ENCODE measurements around the gene HOXC12. TPM values are rescaled to one million over a fixed set of nuclear protein-coding genes. Genes with fewer than 3 reads are reported as not detected.

Gene HOXC12
- total and polyA plus RNA-seq, 4 donors: not detected

GRCh38 chr12:53961025-53961761 lies 6.5 kb downstream of the HOXC12 start:
- Histone ChIP-seq H3K9me3 (ENCODE audit: control insufficient read depth in 4 of 4, low read length in 3 of 4) (peaks cover 0 to 3% (median 0%) of the 10 kb centered on the region in 4 donors), H3K4me1 (ENCODE audit: control insufficient read depth in 4 of 4, insufficient read depth in 4 of 4, low read length in 3 of 4) (peaks cover 0 to 5% (median 1%) of the 10 kb centered on the region in 4 donors), H3K4me3 (ENCODE audit: low read depth in 1 of 3, low read length in 3 of 3) (no peak overlapping the region), H3K27ac (ENCODE audit: low read depth in 1 of 2, low read length in 2 of 2) (no peak overlapping the region), H3K9ac (ENCODE audit: low read depth in 1 of 2, low read length in 2 of 2) (no peak overlapping the region), H3K27me3 (ENCODE audit: control insufficient read depth in 4 of 4, insufficient read depth in 4 of 4, low read length in 3 of 4) (peaks cover 3 to 58% (median 36%) of the 10 kb centered on the region in 4 donors), H3K36me3 (ENCODE audit: control insufficient read depth in 4 of 4, insufficient read depth in 3 of 4, low read depth in 1 of 4, low read length in 3 of 4) (no peaks in the 10 kb centered on the region)
- WGBS: 4% methylated on average over 72 of the region's 72 CpGs
- DNase-seq (ENCODE audit: low spot score): no peak
- no peak for TF ChIP-seq JUND (IDR thresholded peaks at IDR 0.05)
- no peak for TF ChIP-seq GABPA (IDR thresholded peaks at IDR 0.05 in 1 of 2, conservative IDR thresholded peaks at IDR 0.05 in 1 of 2)
- TF ChIP-seq, protein P1, sequence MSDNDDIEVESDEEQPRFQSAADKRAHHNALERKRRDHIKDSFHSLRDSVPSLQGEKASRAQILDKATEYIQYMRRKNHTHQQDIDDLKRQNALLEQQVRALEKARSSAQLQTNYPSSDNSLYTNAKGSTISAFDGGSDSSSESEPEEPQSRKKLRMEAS (IDR thresholded peaks at IDR 0.05): no peak
- no peak for TF ChIP-seq FOXA1 (IDR thresholded peaks at IDR 0.05)
- TF ChIP-seq HNF4A (conservative IDR thresholded peaks at IDR 0.05): no peak
- TF ChIP-seq SP1 (IDR thresholded peaks at IDR 0.05): no peak
- no peak for TF ChIP-seq YY1 (IDR thresholded peaks at IDR 0.05)
- no peak for TF ChIP-seq RXRA (IDR thresholded peaks at IDR 0.05)
- no peak for TF ChIP-seq NR2F2 (IDR thresholded peaks at IDR 0.05)
- TF ChIP-seq EGR1 (IDR thresholded peaks at IDR 0.05; ENCODE audit: low read depth in 2 of 2): no peak
- TF ChIP-seq CTCF (IDR thresholded peaks at IDR 0.05; ENCODE audit: low read depth, low read length, missing input control): no peak
- TF ChIP-seq, protein P2, sequence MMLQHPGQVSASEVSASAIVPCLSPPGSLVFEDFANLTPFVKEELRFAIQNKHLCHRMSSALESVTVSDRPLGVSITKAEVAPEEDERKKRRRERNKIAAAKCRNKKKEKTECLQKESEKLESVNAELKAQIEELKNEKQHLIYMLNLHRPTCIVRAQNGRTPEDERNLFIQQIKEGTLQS (IDR thresholded peaks at IDR 0.05): no peak
- no peak for TF ChIP-seq TAF1 (conservative IDR thresholded peaks at IDR 0.05)
- no peak for TF ChIP-seq ZBTB33 (IDR thresholded peaks at IDR 0.05)
- TF ChIP-seq HNF4G (IDR thresholded peaks at IDR 0.05): no peak
- TF ChIP-seq FOXA2 (IDR thresholded peaks at IDR 0.05): no peak

- peaks cover 0 to 3% (median 0%) of the 10 kb centered on the region in 4 donors for H3K9me3 ChIP-seq (ENCODE audit: control insufficient read depth in 4 of 4, low read length in 3 of 4)
- no peaks in the 10 kb centered on the region for H3K36me3 ChIP-seq (ENCODE audit: control insufficient read depth in 4 of 4, insufficient read depth in 3 of 4, low read depth in 1 of 4, low read length in 3 of 4)
- H3K4me1 ChIP-seq (ENCODE audit: control insufficient read depth in 4 of 4, insufficient read depth in 4 of 4, low read length in 3 of 4): peaks cover 0 to 7% (median 4%) of the 10 kb centered on the region in 4 donors
- TF ChIP-seq ZBTB33 (IDR thresholded peaks at IDR 0.05): no peak
- no peak for TF ChIP-seq TAF1 (conservative IDR thresholded peaks at IDR 0.05)
- no peak for TF ChIP-seq RXRA (IDR thresholded peaks at IDR 0.05)
- no peak for TF ChIP-seq NR2F2 (IDR thresholded peaks at IDR 0.05)
- TF ChIP-seq RAD21 (IDR thresholded peaks at IDR 0.05): no peak
- TF ChIP-seq, protein P1 (IDR thresholded peaks at IDR 0.05): no peak
- no peak for TF ChIP-seq YY1 (IDR thresholded peaks at IDR 0.05)
- no peak for TF ChIP-seq REST (IDR thresholded peaks at IDR 0.05)
- no peak for TF ChIP-seq HNF4G (IDR thresholded peaks at IDR 0.05)
- no peak for TF ChIP-seq GABPA (IDR thresholded peaks at IDR 0.05 in 1 of 2, conservative IDR thresholded peaks at IDR 0.05 in 1 of 2)
- no peak for TF ChIP-seq HNF4A (conservative IDR thresholded peaks at IDR 0.05)
- TF ChIP-seq, protein P2 (IDR thresholded peaks at IDR 0.05): no peak
- TF ChIP-seq FOXA1 (IDR thresholded peaks at IDR 0.05): no peak
- TF ChIP-seq SP1 (IDR thresholded peaks at IDR 0.05): no peak
- TF ChIP-seq JUND (IDR thresholded peaks at IDR 0.05): no peak
- peaks cover 3 to 67% (median 42%) of the 10 kb centered on the region in 4 donors for H3K27me3 ChIP-seq (ENCODE audit: control insufficient read depth in 4 of 4, insufficient read depth in 4 of 4, low read length in 3 of 4)
- H3K27ac ChIP-seq (ENCODE audit: low read depth in 1 of 2, low read length in 2 of 2): no peak overlapping the region
- H3K4me3 ChIP-seq (ENCODE audit: low read depth in 1 of 3, low read length in 3 of 3): no peak overlapping the region
- DNase-seq (ENCODE audit: low spot score): no peak
- 24% methylated on average over 7 of the region's 7 CpGs for WGBS
- H3K9ac ChIP-seq (ENCODE audit: low read depth in 1 of 2, low read length in 2 of 2): no peak overlapping the region
These were observed 8.3 kb downstream of the HOXC12 start for GRCh38 chr12:53963005-53963404.

Measured in liver (tissue), 9 donors.